ENCODE measurements around the gene TNFRSF1B. TPM values are rescaled to one million over a fixed set of nuclear protein-coding genes. Genes with fewer than 3 reads are reported as not detected.

The TNFRSF1B gene
- total RNA-seq, 4 donors from 2014 or later, result 27.4 to 62.1 (median 43.5) TPM

GRCh38 chr1:12130466-12131130, 36.2 kb upstream of the TNFRSF1B start:
- peaks cover 0 to 58% (median 22%) of the 10 kb centered on the region in 4 donors for H3K4me1 ChIP-seq
- TF ChIP-seq EP300 (IDR thresholded peaks at IDR 0.05), result peak in 1 of 2 donors; percentile 10
- TF ChIP-seq POLR2A (IDR thresholded peaks at IDR 0.05), result no peak
- peak overlapping the region in 1 of 4 donors; percentile 42 for H3K27ac ChIP-seq
- H3K36me3 ChIP-seq, result no peaks in the 10 kb centered on the region
- no peaks in the 10 kb centered on the region for H3K27me3 ChIP-seq
- no peak for DNase-seq (ENCODE audit: low spot score in 2 of 2)
- no peak overlapping the region for H3K4me3 ChIP-seq
- no peaks in the 10 kb centered on the region for H3K9me3 ChIP-seq
- WGBS, 2 donors, result 74 to 79% methylated on average over 13 of the region's 13 CpGs

GRCh38 chr1:12132078-12132477, 34.7 kb upstream of the TNFRSF1B start:
- no peaks in the 10 kb centered on the region for H3K27me3 ChIP-seq
- H3K36me3 ChIP-seq, result no peaks in the 10 kb centered on the region
- TF ChIP-seq EP300 (IDR thresholded peaks at IDR 0.05), result peak in 1 of 2 donors; percentile 41
- TF ChIP-seq CTCF (IDR thresholded peaks at IDR 0.05), result no peak
- H3K4me1 ChIP-seq, result peaks cover 0 to 57% (median 20%) of the 10 kb centered on the region in 4 donors
- DNase-seq (ENCODE audit: low spot score in 2 of 2), result peak; percentile 41 to 72
- 79 to 85% methylated on average over 8 of the region's 8 CpGs for WGBS, 2 donors
- no peaks in the 10 kb centered on the region for H3K9me3 ChIP-seq
- peak overlapping the region in 2 of 4 donors; percentile 69 to 80 for H3K27ac ChIP-seq
- no peak overlapping the region for H3K4me3 ChIP-seq

- Histone ChIP-seq H3K36me3 (no peaks in the 10 kb centered on the region), H3K9me3 (no peaks in the 10 kb centered on the region), H3K4me1 (peaks cover 0 to 61% (median 20%) of the 10 kb centered on the region in 4 donors), H3K27ac (peak overlapping the region in 2 of 4 donors; percentile 1 to 8), H3K4me3 (no peak overlapping the region), H3K27me3 (no peaks in the 10 kb centered on the region)
- TF ChIP-seq POLR2A (IDR thresholded peaks at IDR 0.05) (no peak), CTCF (IDR thresholded peaks at IDR 0.05) (no peak), EP300 (IDR thresholded peaks at IDR 0.05) (no peak)
- WGBS, 2 donors, result 94 to 95% methylated on average over 10 of the region's 10 CpGs
- no peak for DNase-seq (ENCODE audit: low spot score in 2 of 2)
Measured at GRCh38 chr1:12134716-12135115, 32.1 kb upstream of the TNFRSF1B start.

DNA sequence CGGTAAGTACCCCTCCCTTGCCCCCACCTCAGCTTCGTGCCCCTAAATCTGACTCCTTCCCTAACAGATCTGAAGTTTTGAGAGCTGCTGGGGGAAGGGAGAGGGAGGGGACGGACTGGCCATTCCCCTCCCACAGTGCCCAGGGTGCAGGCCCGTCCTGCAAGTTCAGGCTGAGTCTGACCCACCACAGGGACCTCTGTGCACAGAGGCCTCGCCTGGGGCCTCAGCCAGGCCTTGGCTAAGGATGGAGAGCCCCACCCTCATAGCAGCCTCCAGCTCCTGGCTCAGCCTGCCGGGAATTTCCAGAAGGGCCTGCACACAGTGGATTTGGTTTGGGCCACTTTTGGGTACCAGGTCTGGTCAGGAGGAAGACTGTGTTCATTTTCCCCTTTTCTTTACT, 31.2 kb upstream of the TNFRSF1B start:
- Histone ChIP-seq H3K4me1 (peaks cover 0 to 60% (median 18%) of the 10 kb centered on the region in 4 donors), H3K4me3 (no peak overlapping the region), H3K27ac (peak overlapping the region in 3 of 4 donors; percentile 5 to 70 (median 6)), H3K27me3 (no peaks in the 10 kb centered on the region), H3K9me3 (no peaks in the 10 kb centered on the region), H3K36me3 (no peaks in the 10 kb centered on the region)
- TF ChIP-seq CTCF (IDR thresholded peaks at IDR 0.05), result no peak
- peak in 1 of 2 donors; percentile 32 for TF ChIP-seq EP300 (IDR thresholded peaks at IDR 0.05)
- no peak for DNase-seq (ENCODE audit: low spot score in 2 of 2)
- WGBS, 2 donors, result 10 to 29% methylated on average over 3 to 6 of the region's 6 CpGs

- Histone ChIP-seq H3K9me3 (no peaks in the 10 kb centered on the region), H3K27me3 (no peaks in the 10 kb centered on the region), H3K36me3 (no peaks in the 10 kb centered on the region), H3K27ac (peak overlapping the region in 2 of 4 donors; percentile 19 to 24), H3K4me1 (peaks cover 0 to 55% (median 18%) of the 10 kb centered on the region in 4 donors), H3K4me3 (no peak overlapping the region)
- TF ChIP-seq CTCF (IDR thresholded peaks at IDR 0.05) (no peak), EP300 (IDR thresholded peaks at IDR 0.05) (no peak), POLR2A (IDR thresholded peaks at IDR 0.05) (no peak)
- 67 to 68% methylated on average over 8 of the region's 8 CpGs for WGBS, 2 donors
- DNase-seq (ENCODE audit: low spot score in 2 of 2), result no peak
Measured at GRCh38 chr1:12136916-12137610, 29.7 kb upstream of the TNFRSF1B start.

Measured in tibial nerve (tissue), 4 donors.